Colonic mucosa (tissue), 4 donors: ENCODE measurements around the gene NKAP. TPM values are rescaled to one million over a fixed set of nuclear protein-coding genes. Genes with fewer than 3 reads are reported as not detected.

ENCODE experiments used
- DNase-seq: peaks from one replicate; pipeline ENCODE4 v3.0.0-alpha.2; 2020
- H3K27ac ChIP-seq: fragments of 200-600 bp; one replicate; pipeline ENCODE4 v1.8.0; 2021
- H3K27me3 ChIP-seq: fragments of 200-600 bp; one replicate; pipeline ENCODE4 v1.8.0; 2021
- H3K36me3 ChIP-seq: fragments of 200-600 bp; one replicate; pipeline ENCODE4 v1.8.0; 2021
- H3K4me1 ChIP-seq: fragments of 200-600 bp; one replicate; pipeline ENCODE4 v1.8.0; 2021; ENCODE audit warnings: mild to moderate bottlenecking
- H3K4me3 ChIP-seq: fragments of 200-600 bp; one replicate; pipeline ENCODE4 v1.8.0; 2021
- H3K9ac ChIP-seq, 2 donors: one replicate each; pipeline ENCODE4 v1.7.0; 2013; ENCODE audit warnings: control low read depth in 2 of 2, low read depth in 2 of 2, low read length in 2 of 2
- H3K9me3 ChIP-seq: fragments of 200-600 bp; one replicate; pipeline ENCODE4 v1.8.0; 2021
- intact Hi-C: fragments of 100-400 bp; cut with DNase I; formaldehyde crosslinking; loops from one replicate; pipeline ENCODE4 v1.14.1; 2022
- total RNA-seq, 2 donors: library from RNA; stranded (reverse); fragmentation: NEBNext Ultra II Directional in 1 of 2; extraction: Animal tissue kit (Norgen Biotek cat#: 25700) in 1 of 2; gene quantifications; one replicate each; pipeline ENCODE4 v1.2.1, GENCODE V29; 2021
- TF ChIP-seq, protein P1 (sequence below): fragments of 200-600 bp; IDR thresholded peaks from one replicate; pipeline ENCODE4 v1.8.0; 2022; ENCODE audit warnings: antibody characterized with exemption, mild to moderate bottlenecking
- donor health status: healthy.
- donor health status: DM: no; HTN: no; CAD: no.
- donor health status: DM: no; HTN: no; CAD: no.

Gene NKAP
- total RNA-seq, 2 donors from 2014 or later: 5.5 to 7.1 TPM

DNA sequence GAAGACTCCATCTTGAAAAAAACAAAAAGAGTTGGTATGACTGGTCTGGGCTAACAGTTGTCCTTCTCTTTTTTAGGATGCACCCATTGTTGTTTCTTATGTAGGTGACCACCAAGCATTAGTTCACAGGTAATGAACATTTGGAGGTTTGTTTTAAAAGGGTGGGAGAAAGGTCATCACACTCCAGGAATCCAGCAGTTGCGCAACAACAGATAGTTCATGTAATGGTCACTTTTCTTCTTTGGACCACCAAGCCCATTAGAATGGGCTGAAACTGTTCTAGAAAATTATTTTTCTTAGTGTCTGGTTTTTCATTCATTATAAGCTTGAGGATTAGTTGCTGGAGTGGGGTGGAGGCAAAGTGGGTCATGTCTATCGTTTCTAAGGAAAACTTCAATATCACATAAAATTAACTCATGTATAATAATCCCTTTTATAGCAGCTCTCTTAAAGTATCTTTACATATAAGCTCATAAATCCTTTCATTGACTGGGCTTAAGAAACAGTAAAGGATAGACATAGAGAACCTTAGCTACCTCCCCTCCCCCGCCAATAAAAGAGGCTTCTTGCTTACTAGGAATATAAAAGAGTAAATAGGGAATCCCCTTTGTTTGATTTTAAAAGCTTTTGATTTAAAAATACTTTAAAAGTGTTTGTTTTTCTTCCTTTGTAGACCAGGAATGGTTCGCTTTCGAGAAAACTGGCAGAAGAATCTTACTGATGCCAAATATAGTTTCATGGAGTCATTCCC is 23.5 kb downstream of the NKAP start:
- H3K27me3 ChIP-seq: no peaks in the 10 kb centered on the region
- H3K4me1 ChIP-seq: no peaks in the 10 kb centered on the region
- no peaks in the 10 kb centered on the region for H3K36me3 ChIP-seq
- TF ChIP-seq, protein P1, sequence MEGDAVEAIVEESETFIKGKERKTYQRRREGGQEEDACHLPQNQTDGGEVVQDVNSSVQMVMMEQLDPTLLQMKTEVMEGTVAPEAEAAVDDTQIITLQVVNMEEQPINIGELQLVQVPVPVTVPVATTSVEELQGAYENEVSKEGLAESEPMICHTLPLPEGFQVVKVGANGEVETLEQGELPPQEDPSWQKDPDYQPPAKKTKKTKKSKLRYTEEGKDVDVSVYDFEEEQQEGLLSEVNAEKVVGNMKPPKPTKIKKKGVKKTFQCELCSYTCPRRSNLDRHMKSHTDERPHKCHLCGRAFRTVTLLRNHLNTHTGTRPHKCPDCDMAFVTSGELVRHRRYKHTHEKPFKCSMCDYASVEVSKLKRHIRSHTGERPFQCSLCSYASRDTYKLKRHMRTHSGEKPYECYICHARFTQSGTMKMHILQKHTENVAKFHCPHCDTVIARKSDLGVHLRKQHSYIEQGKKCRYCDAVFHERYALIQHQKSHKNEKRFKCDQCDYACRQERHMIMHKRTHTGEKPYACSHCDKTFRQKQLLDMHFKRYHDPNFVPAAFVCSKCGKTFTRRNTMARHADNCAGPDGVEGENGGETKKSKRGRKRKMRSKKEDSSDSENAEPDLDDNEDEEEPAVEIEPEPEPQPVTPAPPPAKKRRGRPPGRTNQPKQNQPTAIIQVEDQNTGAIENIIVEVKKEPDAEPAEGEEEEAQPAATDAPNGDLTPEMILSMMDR: no peak
- no peaks in the 10 kb centered on the region for H3K9me3 ChIP-seq
- no peak overlapping the region for H3K27ac ChIP-seq
- DNase-seq: no peak
- no peak overlapping the region for H3K9ac ChIP-seq
- H3K4me3 ChIP-seq: no peak overlapping the region
- intact Hi-C loops: no loop called here

DNA sequence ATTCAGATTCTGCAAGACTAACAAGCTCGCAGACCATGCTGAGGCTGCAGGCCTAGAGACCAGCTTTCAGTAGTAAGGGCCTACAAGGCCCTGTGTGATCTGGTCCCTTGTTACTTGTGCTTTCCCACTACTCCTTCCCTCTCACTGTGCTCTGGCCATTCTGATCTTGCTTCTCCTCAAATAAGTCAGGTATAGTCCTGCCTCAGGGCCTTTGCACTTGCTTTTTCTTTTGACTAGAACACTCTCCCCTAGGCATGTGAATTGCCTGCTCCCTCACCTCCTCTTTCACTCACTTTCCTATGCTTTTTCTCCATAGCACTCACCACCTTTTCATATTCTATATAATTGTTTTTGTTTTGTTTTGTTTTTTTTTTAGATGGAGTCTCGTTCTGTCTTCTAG is 25.7 kb downstream of the NKAP start:
- Histone ChIP-seq H3K4me1 (no peaks in the 10 kb centered on the region), H3K4me3 (no peak overlapping the region), H3K27me3 (no peaks in the 10 kb centered on the region), H3K9ac (no peak overlapping the region), H3K36me3 (no peaks in the 10 kb centered on the region), H3K27ac (no peak overlapping the region), H3K9me3 (no peaks in the 10 kb centered on the region)
- no peak for DNase-seq
- intact Hi-C loops: no loop called here
- TF ChIP-seq, protein P1: no peak

DNA sequence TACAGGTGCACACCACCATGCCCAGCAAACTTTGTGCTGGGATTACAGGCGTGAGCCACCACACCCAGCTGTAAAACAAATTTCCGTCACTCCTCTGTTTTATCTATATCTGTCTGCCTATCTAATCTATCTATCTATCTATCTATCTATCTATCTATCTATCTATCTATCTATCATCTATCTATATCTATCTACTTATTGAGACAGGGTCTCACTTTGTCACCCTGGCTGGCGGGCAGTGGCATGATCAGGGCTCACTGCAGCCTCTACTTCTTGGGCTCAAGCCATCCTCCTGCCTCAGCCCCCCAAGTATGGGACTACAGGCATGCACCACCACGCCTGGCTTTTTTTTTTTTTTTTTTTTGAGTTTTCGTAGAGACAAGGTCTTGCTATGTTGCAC is 27.2 kb downstream of the NKAP start:
- no peaks in the 10 kb centered on the region for H3K4me1 ChIP-seq
- no peaks in the 10 kb centered on the region for H3K9me3 ChIP-seq
- H3K27me3 ChIP-seq: no peaks in the 10 kb centered on the region
- no peak overlapping the region for H3K9ac ChIP-seq
- no peak for DNase-seq
- TF ChIP-seq, protein P1: no peak
- H3K4me3 ChIP-seq: no peak overlapping the region
- H3K27ac ChIP-seq: no peak overlapping the region
- intact Hi-C loops: no loop called here
- no peaks in the 10 kb centered on the region for H3K36me3 ChIP-seq

DNA sequence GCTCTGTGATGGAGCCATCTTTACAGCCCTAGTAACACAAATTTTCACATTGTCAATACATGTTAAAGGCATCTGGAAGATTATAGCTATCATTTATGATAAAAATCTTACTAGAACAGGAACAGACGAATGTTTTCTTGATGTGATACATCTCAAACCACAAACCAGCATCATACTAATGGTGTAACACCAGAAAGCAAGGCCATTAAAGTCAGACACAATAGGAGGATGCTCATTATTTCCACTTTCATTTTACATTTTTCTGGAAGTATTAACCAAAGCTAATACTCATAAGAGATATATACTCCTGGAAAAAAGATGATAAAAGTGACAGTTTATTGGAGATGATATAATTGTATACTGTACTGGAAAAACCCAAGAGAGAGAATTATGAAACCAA is 42.6 kb downstream of the NKAP start:
- H3K9me3 ChIP-seq: no peaks in the 10 kb centered on the region
- no peak overlapping the region for H3K27ac ChIP-seq
- H3K4me3 ChIP-seq: no peak overlapping the region
- intact Hi-C loops: no loop called here
- H3K9ac ChIP-seq: no peak overlapping the region
- H3K36me3 ChIP-seq: no peaks in the 10 kb centered on the region
- DNase-seq: no peak
- no peaks in the 10 kb centered on the region for H3K27me3 ChIP-seq
- TF ChIP-seq, protein P1: no peak
- no peaks in the 10 kb centered on the region for H3K4me1 ChIP-seq

DNA sequence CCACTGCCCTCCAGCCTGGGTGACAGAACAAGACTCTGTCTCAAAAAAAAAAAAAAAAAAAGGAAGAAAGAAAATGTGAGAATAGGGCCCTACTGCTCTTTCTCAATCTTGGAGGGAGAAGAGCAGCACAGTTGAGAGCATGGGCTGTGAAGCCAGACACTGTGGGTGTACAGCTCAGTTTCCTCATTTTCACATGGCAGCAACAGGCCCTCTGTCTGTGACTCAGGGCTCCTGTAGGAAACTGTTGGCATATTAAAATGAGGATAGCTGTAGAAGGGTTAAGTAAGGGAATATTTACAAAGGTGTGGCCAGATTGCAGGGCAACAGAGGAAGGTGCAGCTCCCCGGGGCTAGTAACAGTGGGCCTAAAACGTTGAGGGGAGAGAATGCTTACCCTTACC is 44.4 kb downstream of the NKAP start:
- H3K9me3 ChIP-seq: no peaks in the 10 kb centered on the region
- DNase-seq: peak; percentile 22
- no peaks in the 10 kb centered on the region for H3K36me3 ChIP-seq
- no peaks in the 10 kb centered on the region for H3K4me1 ChIP-seq
- H3K4me3 ChIP-seq: no peak overlapping the region
- H3K27ac ChIP-seq: no peak overlapping the region
- H3K27me3 ChIP-seq: no peaks in the 10 kb centered on the region
- TF ChIP-seq, protein P1: no peak
- intact Hi-C loops: no loop called here
- no peak overlapping the region for H3K9ac ChIP-seq
